K562 (cell line): ENCODE measurements around the gene SLC4A2. TPM values are rescaled to one million over a fixed set of nuclear protein-coding genes. Genes with fewer than 3 reads are reported as not detected.

Source experiments
- CBX3 ChIP-seq, 2 experiments: IDR thresholded peaks; 1 replicate in 1 of 2; 2 replicates in 1 of 2; pipeline ENCODE4 v1.6.1; 2012; ENCODE audit warnings: inconsistent platforms in 2 of 2, low read length in 2 of 2, borderline replicate concordance in 1 of 2, control low read depth in 1 of 2
- CREB3L1 ChIP-seq: fragments of 450-650 bp; IDR thresholded peaks from 2 replicates; pipeline ENCODE4 v1.6.1; 2014; ENCODE audit warnings: low read depth, mild to moderate bottlenecking, moderate library complexity, borderline replicate concordance
- CTCFL ChIP-seq: IDR thresholded peaks from 2 replicates; pipeline ENCODE4 v1.6.1; 2011; ENCODE audit warnings: borderline replicate concordance, low read depth, mild to moderate bottlenecking, moderate library complexity, low read length; ENCODE audit not compliant: insufficient read depth, poor library complexity, severe bottlenecking
- EP400 ChIP-seq: fragments of 450-650 bp; IDR thresholded peaks from 2 replicates; pipeline ENCODE4 v1.6.1; 2017; ENCODE audit warnings: antibody characterized with exemption, mild to moderate bottlenecking, moderate library complexity
- ETV6 ChIP-seq, 3 experiments: fragments of 150-350 bp in 1 of 3; sonication (generic) in 1 of 3; formaldehyde crosslinking in 1 of 3; IDR thresholded peaks; 2 replicates each; pipeline versions ENCODE4 v1.6.1 to v1.8.0; 2014 to 2022; ENCODE audit warnings: borderline replicate concordance in 2 of 3, low read depth in 2 of 3, antibody characterized with exemption in 1 of 3, low read length in 1 of 3, mild to moderate bottlenecking in 1 of 3, missing genetic modification reagents in 1 of 3
- FOXJ2 ChIP-seq: fragments of 200-800 bp; sonication (Bioruptor generic); IDR thresholded peaks from 2 replicates; pipeline ENCODE4 v1.6.1; 2016; ENCODE audit warnings: missing genetic modification characterization, missing compliant biosample characterization
- FUS ChIP-seq: fragments of 200-400 bp; formaldehyde crosslinking; optimal IDR thresholded peaks from 2 replicates; pipeline ENCODE3; 2017; ENCODE audit warnings: low read depth, low read length
- IRF1 ChIP-seq: sonication (generic); formaldehyde crosslinking; IDR thresholded peaks from 2 replicates; pipeline ENCODE4 v1.8.0; 2022; ENCODE audit warnings: missing genetic modification reagents, mild to moderate bottlenecking, borderline replicate concordance
- MCM7 ChIP-seq, 2 experiments: fragments of 450-650 bp; IDR thresholded peaks; 2 replicates each; pipeline ENCODE4 v1.6.1; 2016 to 2018
- NFE2 ChIP-seq: IDR thresholded peaks from 2 replicates; pipeline ENCODE4 v1.6.1; 2014; ENCODE audit warnings: antibody characterized with exemption, low read depth
- RB1 ChIP-seq: fragments of 450-650 bp; IDR thresholded peaks from 2 replicates; pipeline ENCODE4 v1.6.1; 2017; ENCODE audit warnings: low read depth, mild to moderate bottlenecking
- RBBP5 ChIP-seq: fragments of 200-600 bp; sonication (generic); IDR thresholded peaks from 2 replicates; pipeline ENCODE4 v1.6.1; 2012; ENCODE audit warnings: borderline replicate concordance, mild to moderate bottlenecking, low read length, control low read depth, inconsistent platforms; ENCODE audit not compliant: insufficient read depth, poor library complexity, severe bottlenecking
- SMAD1 ChIP-seq: fragments of 150-350 bp; IDR thresholded peaks from 2 replicates; pipeline ENCODE4 v1.6.1; 2014; ENCODE audit warnings: low read length, low read depth; ENCODE audit not compliant: partially characterized antibody
- SMARCA5 ChIP-seq: fragments of 450-650 bp; IDR thresholded peaks from 2 replicates; pipeline ENCODE4 v1.6.1; 2016
- UBTF ChIP-seq, 2 experiments: IDR thresholded peaks; 2 replicates each; pipeline ENCODE4 v1.6.1; 2012; ENCODE audit warnings: improper control_type of control experiment in 2 of 2, low read depth in 2 of 2, low read length in 2 of 2, borderline replicate concordance in 1 of 2
- XRCC3 ChIP-seq: fragments of 450-650 bp; IDR thresholded peaks from 2 replicates; pipeline ENCODE4 v1.6.1; 2017; ENCODE audit warnings: mild to moderate bottlenecking, moderate library complexity
- ZFP1 ChIP-seq: fragments of 450-650 bp; formaldehyde crosslinking; IDR thresholded peaks from 2 replicates; pipeline ENCODE4 v1.4.0; 2020; ENCODE audit warnings: mild to moderate bottlenecking, mixed read lengths
- ZNF143 ChIP-seq: sonication (generic); formaldehyde crosslinking; IDR thresholded peaks from 2 replicates; pipeline ENCODE4 v1.9.0; 2022; ENCODE audit warnings: mild to moderate bottlenecking, missing genetic modification reagents
- ZNF639 ChIP-seq, 2 experiments: fragments of 200-800 bp in 1 of 2; sonication (Bioruptor generic) in 1 of 2; sonication (generic) in 1 of 2; formaldehyde crosslinking in 1 of 2; IDR thresholded peaks in 1 of 2; conservative IDR thresholded peaks in 1 of 2; 2 replicates each; pipeline versions ENCODE4 v1.5.0 to v1.6.1; 2016 to 2020; ENCODE audit warnings: missing compliant biosample characterization in 1 of 2, missing genetic modification characterization in 1 of 2, missing genetic modification reagents in 1 of 2
- polyA plus RNA-seq, 8 experiments: library from polyadenylated mRNA; depleted of rRNA in 4 of 8; stranded (reverse) in 5 of 8; unstranded in 3 of 8; fragments of >200 nt; fragmentation: Nextera tagmentation in 2 of 8; fragmentation: Illumina TruSeq in 1 of 8; extraction: Ambion mirVana in 2 of 8; extraction: Trizol in 1 of 8; gene quantifications; 2 replicates each; pipeline versions ENCODE4 v1.2.1 to v1.2.3, GENCODE V29; 2011 to 2014; ENCODE audit warnings: inconsistent platforms in 1 of 8, missing spikeins in 1 of 8
- total RNA-seq, 7 experiments: library from RNA; depleted of rRNA in 6 of 7; stranded (reverse); fragments of >200 nt in 6 of 7; fragmentation: Illumina TruSeq in 2 of 7; extraction: Trizol in 2 of 7; gene quantifications; 2 replicates each; pipeline versions ENCODE4 v1.2.1 to v1.2.3, GENCODE V29; 2011 to 2021; ENCODE audit warnings: low replicate concordance in 1 of 7

Gene SLC4A2
- total and polyA plus RNA-seq, 9 of the 15 experiments (the other 6 are each of a cell fraction or from before 2014, with no cell fraction given), result 11.4 to 375 (median 130) TPM

GRCh38 chr7:151086802-151087244 lies 27.4 kb downstream of the SLC4A2 start (continued):
- TF ChIP-seq IRF1 (CRISPR knock-in tag) (no peak), EP400 (no peak), ZFP1 (CRISPR knock-in tag) (no peak), FOXJ2 (tag) (no peak), XRCC3 (no peak), RB1 (peak; percentile 14; the same call in 1 of the 2 replicates), FUS (peak; percentile 1), MCM7 (IDR thresholded peaks at IDR 0.05) (no peak), ZNF639 (CRISPR knock-in tag; conservative IDR thresholded peaks at IDR 0.05 in 1 of 2, IDR thresholded peaks at IDR 0.05 in 1 of 2) (peak in 1 of 2 experiments; percentile 46; a peak in 2 of 4 replicates), CREB3L1 (no peak), ETV6 (IDR thresholded peaks at IDR 0.05; ENCODE audit: borderline replicate concordance in 1 of 2, low read depth in 2 of 2, low read length in 1 of 2) (no peak), ETV6 (CRISPR knock-in tag; IDR thresholded peaks at IDR 0.05; ENCODE audit: borderline replicate concordance) (no peak), UBTF (IDR thresholded peaks at IDR 0.05; ENCODE audit: borderline replicate concordance in 1 of 2, low read depth in 2 of 2, low read length in 2 of 2) (no peak), CTCFL (no peak), CBX3 (IDR thresholded peaks at IDR 0.05; ENCODE audit: borderline replicate concordance in 1 of 2, low read length in 2 of 2) (no peak), RBBP5 (peak; percentile 82), ZNF143 (CRISPR knock-in tag) (no peak), NFE2 (no peak), SMAD1 (no peak), SMARCA5 (0 out of 2 replicates have a peak, but pooled peaks have one; percentile 54)
